GM18867 (cell line): ENCODE measurements around the gene RHOXF2.
"Not testable (repeated sequence)": the region's sequence is repeated elsewhere in the genome, so short reads cannot be mapped to it uniquely, and the experiment has no call there.

Experiments used
- ATAC-seq: cut with Tn5 transposase; IDR thresholded peaks from one replicate; pipeline ENCODE4 v1.9.1; 2021; ENCODE audit warnings: mild to moderate bottlenecking, moderate library complexity; ENCODE audit not compliant: unreplicated experiment

Gene RHOXF2, protein sequence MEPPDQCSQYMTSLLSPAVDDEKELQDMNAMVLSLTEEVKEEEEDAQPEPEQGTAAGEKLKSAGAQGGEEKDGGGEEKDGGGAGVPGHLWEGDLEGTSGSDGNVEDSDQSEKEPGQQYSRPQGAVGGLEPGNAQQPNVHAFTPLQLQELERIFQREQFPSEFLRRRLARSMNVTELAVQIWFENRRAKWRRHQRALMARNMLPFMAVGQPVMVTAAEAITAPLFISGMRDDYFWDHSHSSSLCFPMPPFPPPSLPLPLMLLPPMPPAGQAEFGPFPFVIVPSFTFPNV

DNA sequence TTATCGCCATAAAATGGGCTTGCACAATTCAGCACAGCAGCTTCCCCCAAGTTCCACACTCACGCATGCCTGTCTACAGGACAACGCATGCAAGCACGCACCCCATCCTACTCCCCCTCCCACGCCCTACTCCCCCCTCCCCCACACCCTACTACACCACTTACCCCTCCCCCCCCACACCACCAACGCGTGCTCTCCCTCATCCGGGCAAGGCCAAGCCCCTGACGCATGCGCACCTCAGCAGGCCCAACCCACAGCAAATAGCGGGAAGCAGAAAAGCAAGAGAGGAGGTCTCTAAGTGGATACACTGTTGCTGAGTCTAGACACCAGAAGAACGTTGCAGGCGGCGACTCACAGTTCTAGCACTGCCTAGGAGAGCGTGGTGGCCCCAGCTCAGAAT lies at the start of gene RHOXF2:
Gene RHOXF2, plus strand, starts transcription at position 301 of the 400 bp plus-strand sequence. CDS start 138 bp downstream, outside the sequence.
- ATAC-seq: not testable (repeated sequence)

DNA sequence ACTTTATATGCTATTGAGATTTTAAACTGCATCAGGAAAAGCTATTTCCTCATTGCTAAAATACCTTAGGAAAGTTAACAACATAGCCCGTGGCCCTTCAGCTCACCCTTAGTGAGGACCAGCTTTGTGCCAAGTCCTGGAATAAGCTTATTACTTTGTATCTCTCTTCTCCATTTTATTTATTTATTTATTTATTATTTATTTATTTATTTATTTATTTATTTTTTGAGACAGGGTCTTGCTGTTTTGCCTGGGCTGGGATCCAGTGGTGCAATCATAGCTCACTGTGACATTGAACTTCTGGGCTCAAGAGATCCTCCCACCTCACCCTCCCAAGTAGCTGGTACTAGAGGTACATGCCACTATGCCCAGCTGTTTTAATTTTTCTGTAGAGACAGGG lies 49.0 kb upstream of the RHOXF2 start:
- no peak for ATAC-seq

DNA sequence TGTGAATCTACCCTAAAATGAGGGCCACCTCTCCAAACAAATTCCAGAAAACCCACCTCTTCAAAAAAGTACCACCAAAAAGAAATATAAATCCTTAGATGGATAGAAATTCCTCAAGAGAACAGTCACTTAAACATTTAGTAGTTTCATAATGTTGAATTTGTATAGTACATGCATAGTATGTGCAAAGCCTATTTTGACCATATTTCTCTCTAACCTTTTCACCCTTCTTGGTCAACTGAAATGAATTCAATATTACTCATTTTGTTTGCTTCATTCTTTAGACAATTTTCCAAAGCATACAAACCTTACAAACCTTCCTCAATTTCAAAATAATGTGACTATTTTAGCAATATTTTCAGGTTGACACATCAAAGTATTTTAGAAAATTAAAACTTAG lies 46.8 kb upstream of the RHOXF2 start:
- ATAC-seq: no peak

DNA sequence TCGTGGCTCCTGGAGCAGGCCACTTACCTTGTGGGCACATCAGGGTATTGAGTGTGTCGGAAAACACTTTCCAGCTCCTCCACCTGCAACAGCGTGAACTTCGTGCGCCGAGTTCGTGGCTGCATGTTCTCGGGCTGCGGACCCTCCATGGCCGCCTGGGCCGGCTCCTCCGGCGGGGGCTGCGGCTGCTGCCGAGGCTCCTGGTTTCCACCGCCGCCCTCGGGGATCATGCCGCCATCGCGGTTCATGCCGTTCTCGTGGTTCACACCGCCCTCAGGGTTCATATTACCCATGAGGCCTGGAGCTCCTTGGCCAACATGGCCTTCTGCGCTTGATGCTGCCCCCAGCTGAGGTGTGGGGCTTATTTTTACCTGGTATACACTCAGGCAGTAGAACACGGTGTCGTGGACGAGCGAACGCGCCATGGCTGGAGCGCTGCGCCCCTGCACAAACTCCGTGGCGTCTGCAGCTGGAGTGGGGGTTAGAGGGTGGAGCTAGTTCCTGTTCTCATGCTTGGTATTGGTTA lies 42.9 kb upstream of the RHOXF2 start, which contains the start of gene RHOXF1:
Gene RHOXF1, minus strand, starts transcription at position 476 of the 526 bp plus-strand sequence. Its CDS starts 51 bp downstream, at position 425.
- ATAC-seq: no peak

DNA sequence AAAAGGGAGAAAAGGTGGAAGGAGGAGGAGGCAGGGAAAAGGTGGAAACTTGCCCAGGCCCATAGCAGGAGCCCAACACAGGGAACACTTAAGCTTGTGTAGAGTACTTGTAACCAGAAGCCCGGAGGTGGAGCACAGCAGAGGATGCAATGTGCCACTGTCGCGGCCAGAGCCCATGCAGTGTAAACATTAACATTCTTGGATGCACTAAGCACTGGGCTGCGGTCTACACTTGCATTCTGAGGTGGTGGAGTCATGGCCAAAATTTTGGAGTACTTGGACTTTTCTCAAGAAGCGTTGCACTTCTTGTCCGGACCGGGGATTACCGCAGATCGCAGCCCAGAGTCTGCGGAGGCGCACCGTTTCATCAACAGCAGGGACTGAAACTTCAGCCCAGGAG lies 38.2 kb upstream of the RHOXF2 start:
- no peak for ATAC-seq

DNA sequence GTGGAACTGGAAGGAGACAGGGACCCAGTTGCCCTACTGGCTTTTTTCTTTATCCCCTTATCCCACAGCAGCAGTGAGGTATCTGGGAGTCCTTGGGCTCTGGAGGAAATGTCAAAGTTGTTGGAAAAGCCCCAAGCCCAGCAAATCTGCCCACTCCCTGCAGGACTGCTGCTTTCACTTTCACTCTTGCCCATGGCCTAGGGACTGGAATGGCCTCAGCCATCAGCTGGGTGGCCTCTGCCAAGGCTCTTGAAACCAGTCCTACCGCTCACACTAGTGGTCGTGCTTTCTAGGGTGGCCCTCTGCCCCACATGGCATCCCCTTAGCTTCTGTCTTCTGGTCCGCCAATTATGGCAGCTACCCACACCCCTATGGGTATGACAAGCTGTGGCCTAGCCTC lies 33.0 kb upstream of the RHOXF2 start:
- no peak for ATAC-seq

DNA sequence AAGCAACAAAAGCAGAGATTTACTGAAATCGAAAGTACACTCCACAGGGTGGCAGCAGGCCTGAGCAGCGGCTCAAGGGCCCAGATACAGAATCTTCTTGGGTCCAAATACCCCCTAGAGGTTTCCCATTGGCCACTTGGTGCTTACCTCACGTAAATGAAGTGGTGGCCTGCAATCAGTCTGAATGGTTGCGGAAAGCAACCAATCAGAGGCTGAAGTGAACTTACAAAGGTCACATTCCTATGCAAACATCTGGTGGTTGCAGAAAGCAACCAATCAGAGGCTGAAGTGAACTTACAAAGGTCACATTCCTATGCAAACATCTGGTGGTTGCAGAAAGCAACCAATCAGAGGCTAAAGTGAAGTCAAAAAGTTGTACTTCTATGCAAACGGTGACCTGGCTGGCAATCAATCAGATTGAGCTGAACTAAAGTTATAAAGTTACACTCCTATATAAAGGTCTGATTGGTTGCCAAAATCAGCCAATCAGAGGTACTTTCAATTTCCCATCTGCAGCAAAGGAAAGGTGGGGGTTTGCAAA lies 30.0 kb upstream of the RHOXF2 start:
- not testable (repeated sequence) for ATAC-seq

DNA sequence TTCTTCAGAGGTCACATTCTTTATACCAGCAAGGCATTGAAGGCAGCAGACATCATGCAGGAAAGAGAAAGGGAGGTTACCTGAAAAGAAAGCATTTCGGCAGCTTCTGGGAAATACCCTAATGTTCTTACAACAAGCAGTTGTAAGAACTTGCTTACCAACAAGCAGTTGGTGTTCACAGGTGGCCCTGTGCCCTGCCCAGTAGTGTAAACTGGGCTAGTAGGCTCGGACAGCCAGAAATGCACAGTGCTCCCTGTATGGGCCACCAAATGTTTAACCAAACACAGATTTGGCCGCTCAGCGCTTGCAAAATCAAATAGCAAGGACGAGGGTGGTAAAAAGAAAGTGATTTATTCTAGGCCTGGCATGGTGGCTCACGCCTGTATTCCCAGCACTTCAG lies 22.3 kb upstream of the RHOXF2 start:
- no peak for ATAC-seq

DNA sequence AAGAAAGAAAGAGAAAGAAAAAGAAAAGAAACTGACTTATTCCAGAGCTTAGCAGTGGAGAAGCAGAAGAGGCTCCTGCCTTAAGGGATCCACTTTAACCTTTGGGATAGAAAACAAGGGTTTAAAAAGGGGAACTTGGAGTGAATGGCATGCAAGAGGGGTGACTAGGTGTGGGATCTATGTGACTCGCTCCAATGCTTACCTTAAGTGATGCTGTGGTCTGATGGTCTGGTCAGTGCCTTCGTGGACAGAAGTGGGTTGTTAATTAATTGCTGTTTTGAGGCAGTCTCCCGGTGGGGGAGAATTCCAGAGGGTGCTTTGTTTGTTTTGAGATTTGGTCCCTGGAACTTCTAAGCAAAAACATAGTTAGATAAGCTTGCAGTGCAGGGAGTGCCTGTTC lies 21.6 kb upstream of the RHOXF2 start:
- ATAC-seq: no peak

DNA sequence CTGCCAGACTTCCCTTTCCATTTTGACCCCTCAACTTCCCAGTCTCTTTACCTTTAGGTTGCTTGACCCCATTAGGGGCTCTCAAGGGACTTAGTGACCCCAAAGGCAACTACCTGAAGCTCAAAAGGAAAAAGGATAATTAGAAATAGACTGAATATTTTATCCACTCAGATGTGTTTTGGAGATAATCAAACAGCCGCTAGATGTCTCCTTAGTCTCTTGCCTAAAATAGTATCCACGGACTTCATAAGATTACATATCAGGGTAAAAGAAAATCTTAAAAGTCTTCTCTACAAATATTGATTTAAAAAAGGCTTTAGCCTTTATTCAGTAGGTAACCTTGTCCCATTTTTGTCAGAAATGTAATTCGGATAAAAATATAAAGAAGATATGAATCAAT lies 21.0 kb upstream of the RHOXF2 start:
- no peak for ATAC-seq

DNA sequence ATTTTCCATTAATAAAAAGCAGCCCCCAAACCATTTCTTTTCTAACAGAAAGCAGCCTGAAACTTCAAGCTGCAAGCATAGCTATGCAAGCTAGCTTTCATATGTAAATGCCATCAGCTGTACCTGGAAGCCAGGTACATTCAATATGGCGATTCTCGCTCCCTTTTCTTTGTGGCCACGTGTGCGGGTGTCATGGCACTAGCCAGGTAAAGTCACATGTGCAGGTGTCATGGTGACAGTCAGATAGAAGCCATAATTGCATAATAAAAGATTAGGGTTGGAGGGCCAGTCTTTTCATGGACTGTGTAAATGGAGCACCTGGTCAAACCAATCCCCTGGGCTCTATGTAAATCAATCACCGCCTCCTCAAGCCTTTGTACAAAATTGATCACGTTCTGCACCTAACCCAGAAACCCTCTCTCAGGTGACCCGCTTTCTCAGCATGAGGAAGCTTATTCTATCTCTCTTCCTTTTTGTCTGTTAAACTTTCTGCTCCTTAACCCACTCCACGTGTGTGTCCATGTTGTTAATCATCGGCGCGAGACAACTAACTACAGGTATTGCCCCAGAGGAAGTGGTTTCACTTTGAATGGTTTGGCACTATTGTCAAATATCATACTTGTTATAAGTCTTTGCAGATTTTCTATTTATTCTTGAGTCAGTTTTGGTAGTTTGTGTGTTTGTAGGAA lies 18.0 kb upstream of the RHOXF2 start:
- ATAC-seq: peak; percentile 47

DNA sequence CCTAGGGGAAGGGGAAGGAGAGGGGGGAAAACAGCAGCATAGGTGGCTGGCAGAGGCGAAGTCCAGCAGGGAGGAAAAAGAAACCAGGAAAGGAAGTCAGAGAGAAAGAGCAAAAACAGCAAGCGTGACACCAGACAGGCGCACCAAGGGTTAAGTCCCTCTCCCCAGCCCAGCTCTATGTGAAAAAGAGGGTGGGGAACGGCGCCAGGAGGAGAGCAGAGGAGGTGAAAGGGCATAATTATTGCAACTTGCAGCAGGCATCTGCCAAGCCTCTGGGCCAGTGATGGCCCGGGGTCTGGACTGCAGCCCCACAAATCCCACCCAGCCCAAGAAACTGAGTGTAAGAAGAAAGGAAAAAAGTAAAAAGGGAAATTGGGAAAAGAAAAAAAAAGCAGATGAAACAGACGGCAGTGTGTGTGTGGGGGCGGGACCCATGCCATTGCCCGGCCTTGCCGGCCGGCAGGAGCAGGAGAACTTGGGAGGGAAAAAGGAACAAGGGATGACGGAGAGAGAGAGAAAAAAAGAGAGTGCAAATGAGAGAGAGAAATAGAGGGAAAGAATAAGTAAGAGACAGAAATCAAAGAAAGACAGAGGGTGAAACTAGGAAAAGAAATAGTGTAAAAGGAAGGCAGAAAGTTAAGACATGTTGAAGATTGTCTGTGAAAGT lies 14.1 kb upstream of the RHOXF2 start:
- no peak for ATAC-seq

DNA sequence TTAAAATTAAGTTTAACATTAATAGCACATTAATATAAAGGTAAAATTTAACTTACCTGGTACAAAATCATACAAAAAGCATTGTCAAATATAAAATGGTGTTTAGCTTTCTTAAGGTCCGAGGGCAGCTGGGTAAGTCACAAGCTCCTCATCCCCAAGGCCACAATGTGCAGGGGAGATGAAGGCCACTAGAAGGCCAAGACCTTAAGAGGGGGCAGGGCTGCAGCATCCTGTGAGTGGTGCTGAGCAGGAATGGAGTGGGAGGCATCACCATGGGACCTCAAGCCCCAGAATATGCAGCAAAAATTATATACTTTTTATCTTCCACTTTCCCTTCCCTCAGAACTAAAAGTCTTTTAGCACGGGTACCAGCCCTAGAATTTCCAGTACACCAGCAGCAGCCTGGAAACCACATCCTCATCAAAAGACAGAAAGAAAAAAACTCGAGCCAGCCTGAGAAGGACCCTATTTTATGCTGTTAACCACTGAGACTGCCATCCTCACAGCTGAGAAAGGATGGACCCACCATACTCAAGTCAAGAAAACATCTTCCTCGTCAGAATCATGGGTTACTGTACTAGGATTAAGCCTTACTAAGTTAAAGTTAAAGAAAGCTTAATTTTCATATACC lies 13.0 kb upstream of the RHOXF2 start:
- ATAC-seq: no peak

DNA sequence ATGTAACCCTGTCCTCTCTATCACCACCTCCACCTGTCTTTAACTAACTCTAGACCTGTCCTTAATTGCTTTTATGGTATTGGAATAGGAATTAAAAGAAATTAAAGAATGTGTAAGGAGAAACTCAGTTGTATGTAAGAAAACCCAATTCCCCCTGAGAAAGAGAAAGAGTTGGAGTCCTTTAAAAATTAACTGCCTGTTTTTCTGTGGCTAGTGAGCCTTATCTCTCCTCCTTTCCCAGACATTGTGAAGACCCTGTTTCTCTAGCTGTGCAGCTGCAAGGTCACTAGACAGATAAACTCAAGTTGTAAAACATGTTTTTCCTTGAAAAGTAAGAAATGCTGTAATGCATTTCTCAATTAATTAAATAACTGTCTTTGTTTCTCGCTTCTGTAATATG lies 12.1 kb upstream of the RHOXF2 start:
- not testable (repeated sequence) for ATAC-seq

DNA sequence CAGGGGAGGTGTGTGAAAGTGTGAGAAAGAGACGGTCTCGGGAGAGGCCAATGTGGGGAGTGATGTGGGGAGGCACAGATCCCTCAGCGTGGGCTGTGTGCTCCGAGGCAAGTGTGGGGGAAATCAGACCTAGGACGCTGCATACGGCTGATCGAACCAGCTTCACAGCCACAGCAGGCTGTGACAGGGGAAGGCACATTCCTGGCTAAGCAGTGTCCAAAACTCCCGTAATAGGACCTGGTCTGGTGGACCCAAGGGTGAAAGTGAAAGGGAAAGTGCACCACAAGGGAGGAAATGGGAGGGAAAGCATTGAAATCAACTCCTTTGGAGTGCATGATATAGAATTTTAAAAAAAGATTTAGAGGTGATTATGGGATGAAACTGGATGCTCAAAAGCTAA lies 10.9 kb upstream of the RHOXF2 start:
- ATAC-seq: no peak

DNA sequence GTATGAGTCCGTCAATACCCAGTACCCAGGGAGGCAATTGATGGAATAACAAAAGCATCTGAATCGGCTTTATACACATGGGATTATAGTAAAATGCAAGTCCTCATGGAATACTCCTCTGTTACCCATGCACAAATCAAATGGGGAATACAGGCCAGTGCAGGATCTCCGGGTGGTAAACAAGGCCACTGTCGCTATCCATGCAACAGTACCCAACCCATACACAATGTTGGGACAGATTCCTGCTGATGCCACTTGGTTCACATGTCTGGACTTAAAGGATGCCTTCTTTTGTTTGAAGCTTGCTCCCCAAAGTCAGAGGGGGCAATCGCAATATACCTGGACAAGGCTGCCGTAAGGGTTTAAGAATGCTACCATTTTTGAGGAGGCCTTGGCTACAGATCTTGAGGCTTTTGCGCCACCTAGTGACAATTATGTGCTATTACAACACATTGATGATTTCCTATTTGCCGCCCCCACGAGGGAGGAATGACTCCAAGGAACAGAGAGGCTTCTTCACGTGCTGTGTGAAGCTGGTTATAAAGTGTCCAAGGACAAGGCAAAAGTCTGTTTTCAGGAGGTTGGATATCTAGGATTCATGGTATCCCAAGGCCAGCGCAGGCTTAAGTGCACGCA lies 8.2 kb upstream of the RHOXF2 start:
- ATAC-seq: not testable (repeated sequence)

DNA sequence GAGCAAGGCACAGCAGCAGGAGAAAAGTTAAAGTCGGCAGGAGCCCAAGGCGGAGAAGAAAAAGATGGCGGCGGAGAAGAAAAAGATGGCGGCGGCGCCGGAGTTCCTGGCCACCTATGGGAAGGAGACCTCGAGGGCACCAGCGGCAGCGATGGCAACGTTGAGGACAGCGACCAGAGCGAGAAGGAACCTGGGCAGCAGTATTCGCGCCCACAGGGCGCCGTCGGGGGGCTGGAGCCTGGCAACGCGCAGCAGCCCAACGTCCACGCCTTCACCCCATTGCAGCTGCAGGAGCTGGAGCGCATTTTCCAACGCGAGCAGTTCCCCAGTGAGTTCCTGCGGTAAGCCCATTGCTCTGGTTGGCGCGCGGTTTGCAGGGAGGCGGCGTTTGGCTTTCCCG lies 673 bp downstream of the RHOXF2 start:
- ATAC-seq: not testable (repeated sequence)

DNA sequence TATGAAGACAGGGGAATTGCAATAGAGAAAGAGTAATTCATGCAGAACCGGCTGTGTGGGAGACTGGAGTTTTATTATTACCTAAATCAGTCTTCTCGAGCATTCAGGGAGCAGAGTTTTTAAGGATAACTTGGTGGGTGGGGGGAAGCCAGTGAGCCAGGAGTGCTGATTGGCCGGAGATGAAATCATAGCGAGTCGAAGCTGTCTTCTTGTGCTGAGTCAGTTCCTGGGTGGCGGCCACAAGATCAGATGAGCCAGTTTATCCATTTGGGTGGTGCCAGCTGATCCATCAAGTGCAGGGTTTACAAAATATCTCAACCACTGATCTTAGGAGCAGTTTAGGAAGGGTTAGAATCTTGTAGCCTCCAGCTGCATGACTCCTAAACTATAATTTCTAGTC lies 34.8 kb downstream of the RHOXF2 start:
- not testable (repeated sequence) for ATAC-seq

DNA sequence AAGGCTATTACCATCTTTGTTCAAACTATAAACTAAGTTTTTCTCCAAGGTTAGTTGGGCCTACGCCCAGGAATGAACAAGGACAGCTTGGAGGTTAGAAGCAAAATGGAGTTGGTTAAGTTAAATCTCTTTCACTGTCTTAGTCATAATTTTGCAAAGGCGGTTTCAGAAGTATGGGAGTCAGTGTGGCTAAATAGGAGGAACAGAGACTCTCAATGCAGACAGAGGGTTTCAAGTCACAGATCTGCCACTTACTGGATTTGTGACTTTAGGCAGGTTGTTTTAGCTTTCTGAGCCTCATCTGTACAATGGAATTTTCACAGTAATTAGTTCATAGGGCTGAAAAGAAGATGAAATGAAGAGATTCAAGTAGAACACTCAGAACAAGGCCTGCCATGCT lies 35.3 kb downstream of the RHOXF2 start:
- peak; percentile 88 for ATAC-seq

DNA sequence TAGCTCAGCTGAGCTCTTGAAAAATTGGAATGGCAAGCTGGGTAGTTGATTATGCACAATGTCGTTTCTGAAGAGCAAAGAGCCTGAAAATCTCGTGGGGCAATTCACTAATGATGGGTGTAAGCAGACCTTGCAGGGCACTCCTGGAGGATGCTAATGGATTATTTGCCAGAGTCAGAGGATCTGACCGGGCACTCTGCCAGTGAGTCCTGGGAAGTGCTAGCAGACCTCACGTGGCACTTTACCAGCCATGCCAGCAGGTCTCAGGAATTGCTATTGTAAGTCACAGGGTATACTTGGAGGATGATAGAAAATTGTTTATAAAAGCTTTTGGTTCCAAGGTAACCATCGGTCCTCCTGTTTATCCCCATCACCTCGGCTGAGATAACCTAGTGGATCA lies 37.4 kb downstream of the RHOXF2 start:
- not testable (repeated sequence) for ATAC-seq
